Breast epithelium (tissue), 3 donors: ENCODE results near the gene FNBP1.
"Not testable (repeated sequence)": the region's sequence is repeated elsewhere in the genome, so short reads cannot be mapped to it uniquely, and the experiment has no call there.

ENCODE experiments used
- POLR2A ChIP-seq: fragments of 450-650 bp; IDR thresholded peaks from one replicate; pipeline ENCODE4 v1.6.1; 2016; ENCODE audit warnings: antibody characterized with exemption, mild to moderate bottlenecking, moderate library complexity
- TF ChIP-seq, protein P1 (sequence below), 3 donors: fragments of 450-650 bp; IDR thresholded peaks; one replicate each; pipeline ENCODE4 v1.5.1; 2016 to 2017; ENCODE audit warnings: antibody characterized with exemption in 3 of 3, mild to moderate bottlenecking in 3 of 3, moderate library complexity in 3 of 3

GRCh38 chr9:129991139-129991538 lies 51.9 kb downstream of the FNBP1 start:
- not testable (repeated sequence) for TF ChIP-seq POLR2A
- TF ChIP-seq, protein P1, sequence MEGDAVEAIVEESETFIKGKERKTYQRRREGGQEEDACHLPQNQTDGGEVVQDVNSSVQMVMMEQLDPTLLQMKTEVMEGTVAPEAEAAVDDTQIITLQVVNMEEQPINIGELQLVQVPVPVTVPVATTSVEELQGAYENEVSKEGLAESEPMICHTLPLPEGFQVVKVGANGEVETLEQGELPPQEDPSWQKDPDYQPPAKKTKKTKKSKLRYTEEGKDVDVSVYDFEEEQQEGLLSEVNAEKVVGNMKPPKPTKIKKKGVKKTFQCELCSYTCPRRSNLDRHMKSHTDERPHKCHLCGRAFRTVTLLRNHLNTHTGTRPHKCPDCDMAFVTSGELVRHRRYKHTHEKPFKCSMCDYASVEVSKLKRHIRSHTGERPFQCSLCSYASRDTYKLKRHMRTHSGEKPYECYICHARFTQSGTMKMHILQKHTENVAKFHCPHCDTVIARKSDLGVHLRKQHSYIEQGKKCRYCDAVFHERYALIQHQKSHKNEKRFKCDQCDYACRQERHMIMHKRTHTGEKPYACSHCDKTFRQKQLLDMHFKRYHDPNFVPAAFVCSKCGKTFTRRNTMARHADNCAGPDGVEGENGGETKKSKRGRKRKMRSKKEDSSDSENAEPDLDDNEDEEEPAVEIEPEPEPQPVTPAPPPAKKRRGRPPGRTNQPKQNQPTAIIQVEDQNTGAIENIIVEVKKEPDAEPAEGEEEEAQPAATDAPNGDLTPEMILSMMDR (IDR thresholded peaks at IDR 0.05), result not testable (repeated sequence)
